Ascending aorta (tissue), 2 donors: Measurements from ENCODE around the gene DDX10. TPM values are rescaled to one million over a fixed set of nuclear protein-coding genes. Genes with fewer than 3 reads are reported as not detected.

Experiments
- DNase-seq, 2 donors: peaks; one replicate each; pipeline ENCODE4 v3.0.0-alpha.2; 2019; ENCODE audit warnings: low spot score in 2 of 2
- H3K27ac ChIP-seq, 2 donors: fragments of 200-600 bp; sonication (generic); one replicate each; pipeline ENCODE4 v1.5.1; 2016 to 2017; ENCODE audit warnings: mild to moderate bottlenecking in 1 of 2
- H3K27me3 ChIP-seq: fragments of 200-600 bp; sonication (generic); one replicate; pipeline ENCODE4 v1.5.1; 2017
- H3K36me3 ChIP-seq, 2 donors: fragments of 200-600 bp; sonication (generic); one replicate each; pipeline ENCODE4 v1.5.1; 2016
- H3K4me1 ChIP-seq, 2 donors: fragments of 200-600 bp; sonication (generic); one replicate each; pipeline ENCODE4 v1.5.1; 2016 to 2017; ENCODE audit warnings: mild to moderate bottlenecking in 1 of 2
- H3K4me3 ChIP-seq, 2 donors: fragments of 200-600 bp; sonication (generic); one replicate each; pipeline ENCODE4 v1.5.1; 2016 to 2017; ENCODE audit warnings: mild to moderate bottlenecking in 1 of 2
- H3K9me3 ChIP-seq, 2 donors: fragments of 200-600 bp; sonication (generic); one replicate each; pipeline ENCODE4 v1.5.1; 2016
- intact Hi-C: fragments of 100-400 bp; cut with DNase I; formaldehyde crosslinking; loops from one replicate; pipeline ENCODE4 v1.15.1; 2023
- total RNA-seq: library from RNA; depleted of rRNA; stranded (reverse); fragments of >200 nt; gene quantifications from one replicate; pipeline ENCODE4 v1.1.0, GENCODE V29; 2016
- TF ChIP-seq, protein P1 (sequence below), 3 experiments: fragments of 200-600 bp in 2 of 3; fragments of 450-650 bp in 1 of 3; sonication (generic) in 2 of 3; IDR thresholded peaks; one replicate each; pipeline ENCODE4 v1.5.1; 2016 to 2019; ENCODE audit warnings: antibody characterized with exemption in 3 of 3, mild to moderate bottlenecking in 1 of 3, moderate library complexity in 1 of 3

The DDX10 gene
- total RNA-seq, 1 donor from 2014 or later, result 21.9 TPM

DNA sequence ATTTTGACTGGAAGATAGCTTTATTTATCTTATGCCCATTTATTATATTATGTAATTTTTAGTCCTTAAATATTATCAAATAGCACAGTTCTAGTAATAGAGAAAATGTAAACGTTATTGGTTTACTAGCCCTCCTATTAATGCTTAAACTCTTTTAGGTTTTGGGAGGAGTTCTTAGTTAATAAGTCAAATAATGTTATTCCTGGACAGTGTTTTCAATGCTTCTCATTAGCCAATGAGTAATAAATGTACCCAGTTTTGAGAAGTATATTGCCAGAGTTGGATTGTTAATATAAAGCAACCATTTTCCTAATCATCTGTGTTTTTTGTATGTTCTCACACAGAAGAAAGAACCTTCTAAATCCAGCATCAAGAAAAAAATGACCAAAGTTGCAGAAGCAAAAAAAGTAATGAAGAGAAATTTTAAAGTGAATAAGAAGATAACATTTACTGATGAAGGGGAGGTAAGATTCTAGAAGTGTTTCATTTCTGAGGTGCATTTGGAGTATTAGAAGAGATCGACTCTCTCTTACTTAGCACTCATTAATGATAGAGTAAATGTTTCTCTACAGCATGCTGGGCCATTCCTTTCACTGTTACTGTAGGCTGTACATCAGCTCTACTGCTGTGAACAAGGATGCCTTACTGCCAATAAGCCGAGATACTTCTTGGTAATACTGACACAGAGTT lies 173.4 kb downstream of the DDX10 start:
- no peak overlapping the region for H3K27ac ChIP-seq
- H3K9me3 ChIP-seq, result no peaks in the 10 kb centered on the region
- intact Hi-C loops, result no loop called here
- TF ChIP-seq, protein P1, sequence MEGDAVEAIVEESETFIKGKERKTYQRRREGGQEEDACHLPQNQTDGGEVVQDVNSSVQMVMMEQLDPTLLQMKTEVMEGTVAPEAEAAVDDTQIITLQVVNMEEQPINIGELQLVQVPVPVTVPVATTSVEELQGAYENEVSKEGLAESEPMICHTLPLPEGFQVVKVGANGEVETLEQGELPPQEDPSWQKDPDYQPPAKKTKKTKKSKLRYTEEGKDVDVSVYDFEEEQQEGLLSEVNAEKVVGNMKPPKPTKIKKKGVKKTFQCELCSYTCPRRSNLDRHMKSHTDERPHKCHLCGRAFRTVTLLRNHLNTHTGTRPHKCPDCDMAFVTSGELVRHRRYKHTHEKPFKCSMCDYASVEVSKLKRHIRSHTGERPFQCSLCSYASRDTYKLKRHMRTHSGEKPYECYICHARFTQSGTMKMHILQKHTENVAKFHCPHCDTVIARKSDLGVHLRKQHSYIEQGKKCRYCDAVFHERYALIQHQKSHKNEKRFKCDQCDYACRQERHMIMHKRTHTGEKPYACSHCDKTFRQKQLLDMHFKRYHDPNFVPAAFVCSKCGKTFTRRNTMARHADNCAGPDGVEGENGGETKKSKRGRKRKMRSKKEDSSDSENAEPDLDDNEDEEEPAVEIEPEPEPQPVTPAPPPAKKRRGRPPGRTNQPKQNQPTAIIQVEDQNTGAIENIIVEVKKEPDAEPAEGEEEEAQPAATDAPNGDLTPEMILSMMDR (IDR thresholded peaks at IDR 0.05), result no peak
- no peaks in the 10 kb centered on the region for H3K4me1 ChIP-seq
- DNase-seq, result no peak
- no peak overlapping the region for H3K4me3 ChIP-seq
- H3K27me3 ChIP-seq, result no peaks in the 10 kb centered on the region
- H3K36me3 ChIP-seq, result peaks cover 0 to 11% of the 10 kb centered on the region in 2 donors

DNA sequence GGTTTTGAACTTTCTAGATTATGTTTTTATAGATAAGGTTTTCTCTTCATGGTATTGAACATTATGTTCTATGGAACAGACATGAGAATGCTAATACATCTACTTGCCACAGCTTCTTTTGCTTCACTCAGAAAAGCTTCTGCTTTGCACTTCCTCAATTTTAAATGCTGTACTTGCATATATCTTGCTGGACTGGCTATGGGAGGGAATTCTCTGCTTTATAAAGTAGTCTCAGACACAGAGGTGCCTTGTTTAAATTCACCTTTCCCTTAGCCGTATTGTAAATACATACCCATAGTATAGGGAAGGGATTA lies 173.9 kb downstream of the DDX10 start:
- Histone ChIP-seq H3K36me3 (peaks cover 0 to 11% of the 10 kb centered on the region in 2 donors), H3K27ac (no peak overlapping the region), H3K27me3 (no peaks in the 10 kb centered on the region), H3K4me1 (no peaks in the 10 kb centered on the region), H3K9me3 (no peaks in the 10 kb centered on the region), H3K4me3 (no peak overlapping the region)
- DNase-seq, result no peak
- TF ChIP-seq, protein P1 (IDR thresholded peaks at IDR 0.05), result no peak
- intact Hi-C loops, result no loop called here

DNA sequence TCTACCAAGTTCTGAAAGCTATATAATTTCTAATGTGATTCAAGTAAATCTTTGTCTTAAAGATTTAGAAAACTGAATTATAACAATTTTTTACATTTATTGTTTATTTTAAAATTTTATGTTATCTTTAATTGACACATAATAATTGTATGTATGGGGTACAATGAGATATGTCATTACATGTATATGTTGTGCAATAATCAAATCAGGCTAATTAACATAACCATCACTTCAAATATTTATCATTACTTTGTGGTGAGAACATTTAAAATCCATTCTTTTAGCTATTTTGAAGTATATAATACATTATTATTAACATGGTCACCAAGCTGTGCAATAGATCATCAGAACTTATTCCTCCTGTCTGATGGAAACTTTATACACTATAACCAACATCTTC lies 181.1 kb downstream of the DDX10 start:
- Histone ChIP-seq H3K36me3 (no peaks in the 10 kb centered on the region), H3K4me3 (no peak overlapping the region), H3K27ac (no peak overlapping the region), H3K4me1 (no peaks in the 10 kb centered on the region), H3K9me3 (no peaks in the 10 kb centered on the region), H3K27me3 (no peaks in the 10 kb centered on the region)
- intact Hi-C loops, result no loop called here
- TF ChIP-seq, protein P1 (IDR thresholded peaks at IDR 0.05), result no peak
- no peak for DNase-seq

DNA sequence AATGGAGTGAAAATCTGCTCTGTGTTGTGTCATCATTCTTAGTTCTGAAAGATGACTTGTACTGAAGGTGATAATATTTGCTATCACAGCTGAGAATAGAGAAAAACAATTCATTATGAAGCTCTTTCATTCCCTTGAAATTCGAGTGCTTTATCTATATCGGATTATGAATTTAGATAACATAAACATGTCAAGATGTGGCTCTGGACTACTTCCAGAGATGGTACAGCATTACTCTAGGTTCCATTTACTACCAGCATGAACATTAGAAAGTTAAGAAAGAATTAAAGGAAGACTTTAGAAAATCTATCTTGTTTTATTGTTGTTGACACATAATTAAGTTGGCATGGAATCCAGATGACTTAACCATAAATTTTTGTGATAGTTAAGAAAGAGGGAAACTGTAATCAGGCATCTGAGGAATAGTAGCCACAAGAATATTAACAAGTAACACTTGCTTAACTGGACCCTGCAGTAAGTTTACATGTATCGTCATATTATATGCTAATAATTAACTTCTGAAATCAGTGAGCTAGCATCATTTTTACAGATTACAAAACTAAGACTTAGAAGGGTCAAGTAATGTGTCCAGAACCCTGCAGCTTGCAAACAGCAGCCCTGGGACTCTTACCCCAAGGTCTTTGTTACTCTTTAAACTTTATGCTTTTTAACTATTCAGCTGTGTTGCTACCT lies 182.6 kb downstream of the DDX10 start:
- H3K9me3 ChIP-seq, result no peaks in the 10 kb centered on the region
- intact Hi-C loops, result no loop called here
- H3K27me3 ChIP-seq, result no peaks in the 10 kb centered on the region
- H3K27ac ChIP-seq, result no peak overlapping the region
- no peak overlapping the region for H3K4me3 ChIP-seq
- H3K4me1 ChIP-seq, result no peaks in the 10 kb centered on the region
- TF ChIP-seq, protein P1 (IDR thresholded peaks at IDR 0.05), result no peak
- no peaks in the 10 kb centered on the region for H3K36me3 ChIP-seq
- DNase-seq, result no peak

- TF ChIP-seq, protein P1 (IDR thresholded peaks at IDR 0.05), result no peak
- Histone ChIP-seq H3K27ac (no peak overlapping the region), H3K4me3 (no peak overlapping the region), H3K9me3 (no peaks in the 10 kb centered on the region), H3K27me3 (no peaks in the 10 kb centered on the region), H3K4me1 (peaks cover 0 to 8% of the 10 kb centered on the region in 2 donors), H3K36me3 (no peaks in the 10 kb centered on the region)
- DNase-seq, result no peak
- intact Hi-C loops, result no loop called here
These were observed 186.9 kb downstream of the DDX10 start for GRCh38 chr11:108851781-108852180.
